Measurements from ENCODE around the gene STIP1. TPM values are rescaled to one million over a fixed set of nuclear protein-coding genes. Genes with fewer than 3 reads are reported as not detected.

Gene STIP1
- total RNA-seq, 4 donors from 2014 or later, result 53.5 to 100 (median 72.6) TPM

GRCh38 chr11:64186492-64187165 lies 658 bp downstream of the STIP1 start:
- TF ChIP-seq CTCF (IDR thresholded peaks at IDR 0.05; ENCODE audit: low read depth), result no peak

- TF ChIP-seq CTCF (IDR thresholded peaks at IDR 0.05; ENCODE audit: low read depth), result no peak
These were observed 6.5 kb downstream of the STIP1 start for GRCh38 chr11:64192434-64192833.

- no peak for TF ChIP-seq CTCF (IDR thresholded peaks at IDR 0.05; ENCODE audit: low read depth)
These were observed 10.7 kb downstream of the STIP1 start for GRCh38 chr11:64196626-64197025.

- no peak for TF ChIP-seq CTCF (IDR thresholded peaks at IDR 0.05; ENCODE audit: low read depth)
These were observed 12.5 kb downstream of the STIP1 start for GRCh38 chr11:64198511-64198910.

- TF ChIP-seq CTCF (IDR thresholded peaks at IDR 0.05; ENCODE audit: low read depth), result no peak
These were observed 15.6 kb downstream of the STIP1 start for GRCh38 chr11:64201543-64201942.

- no peak for TF ChIP-seq CTCF (IDR thresholded peaks at IDR 0.05; ENCODE audit: low read depth)
These were observed 17.0 kb downstream of the STIP1 start for GRCh38 chr11:64202992-64203391.

- TF ChIP-seq CTCF (IDR thresholded peaks at IDR 0.05; ENCODE audit: low read depth), result no peak
These were observed 17.6 kb downstream of the STIP1 start for GRCh38 chr11:64203421-64204079.

Measured in subcutaneous adipose tissue (tissue), 4 donors.